HG02571 (cell line): Measurements from ENCODE around the gene C10orf143.
"Not testable (repeated sequence)": the region's sequence is repeated elsewhere in the genome, so short reads cannot be mapped to it uniquely, and the experiment has no call there.

Experiments
- ATAC-seq: cut with Tn5 transposase; IDR thresholded peaks from one replicate; pipeline ENCODE4 v1.9.1; 2021; ENCODE audit warnings: mild to moderate bottlenecking, moderate library complexity; ENCODE audit not compliant: unreplicated experiment

Gene C10orf143

GRCh38 chr10:130110246-130111112 lies at the start of gene C10orf143:
Gene C10orf143, minus strand, starts transcription at chr10:130110830. Its CDS starts 58 bp downstream, at chr10:130110772.
- ATAC-seq, result peak; percentile 81

GRCh38 chr10:130159192-130159794 lies 48.7 kb upstream of the C10orf143 start:
- no peak for ATAC-seq

- ATAC-seq, result no peak
Measured at GRCh38 chr10:130146042-130146441, 35.4 kb upstream of the C10orf143 start.

GRCh38 chr10:130141878-130142277 lies 31.2 kb upstream of the C10orf143 start:
- ATAC-seq, result peak; percentile 83

- no peak for ATAC-seq
Measured at GRCh38 chr10:130141460-130141859, 30.8 kb upstream of the C10orf143 start.

GRCh38 chr10:130141038-130141437 lies 30.4 kb upstream of the C10orf143 start:
- ATAC-seq, result no peak

- no peak for ATAC-seq
Measured at GRCh38 chr10:130140425-130140824, 29.8 kb upstream of the C10orf143 start.

- ATAC-seq, result no peak
Measured at GRCh38 chr10:130138479-130138866, 27.8 kb upstream of the C10orf143 start.

- ATAC-seq, result no peak
Measured at GRCh38 chr10:130137659-130138478, 27.2 kb upstream of the C10orf143 start.

GRCh38 chr10:130137090-130137448 lies 26.4 kb upstream of the C10orf143 start:
- ATAC-seq, result no peak

GRCh38 chr10:130136226-130137089 lies 25.8 kb upstream of the C10orf143 start, which contains the start of gene GLRX3:
Gene GLRX3, plus strand, starts transcription at chr10:130136391. Its CDS starts 30 bp downstream, at chr10:130136421.
- ATAC-seq, result peak; percentile 89

- no peak for ATAC-seq
Measured at GRCh38 chr10:130135676-130136225, 25.1 kb upstream of the C10orf143 start.

- ATAC-seq, result no peak
Measured at GRCh38 chr10:130128922-130129321, 18.3 kb upstream of the C10orf143 start.

- ATAC-seq, result no peak
Measured at GRCh38 chr10:130128062-130128781, 17.6 kb upstream of the C10orf143 start.

- peak; percentile 90 for ATAC-seq
Measured at GRCh38 chr10:130127364-130128061, 16.9 kb upstream of the C10orf143 start.

GRCh38 chr10:130121486-130122079 lies 11.0 kb upstream of the C10orf143 start:
- no peak for ATAC-seq

GRCh38 chr10:130117535-130117934 lies 6.9 kb upstream of the C10orf143 start:
- ATAC-seq, result not testable (repeated sequence)

GRCh38 chr10:130116942-130117341 lies 6.3 kb upstream of the C10orf143 start:
- ATAC-seq, result not testable (repeated sequence)
